ENCODE data around the gene DYNC2LI1.

The DYNC2LI1 gene

DNA sequence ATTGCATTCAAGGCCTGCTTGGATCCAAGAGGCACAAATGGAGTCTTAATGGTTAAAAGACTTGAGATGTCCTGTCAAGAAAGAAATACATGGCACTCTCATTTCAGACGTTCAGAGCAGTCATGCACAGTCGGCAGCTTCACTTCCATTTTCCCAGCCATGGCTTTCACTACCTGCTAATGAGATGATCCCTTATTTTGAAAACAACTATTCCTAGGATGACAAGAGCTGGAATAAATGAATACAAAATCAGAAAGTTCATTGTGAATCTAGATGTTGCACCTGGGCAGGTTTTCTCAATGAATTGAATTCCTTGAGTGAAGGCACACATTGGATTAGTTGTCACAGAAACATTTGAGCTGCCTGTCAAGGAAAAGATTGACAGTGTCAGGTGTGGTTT, 39.1 kb downstream of the DYNC2LI1 start:
- TF ChIP-seq GATA1 (IDR thresholded peaks at IDR 0.05; ENCODE audit: low read depth, low read length) (no peak), POLR2A (IDR thresholded peaks at IDR 0.05; ENCODE audit: low read length) (no peak)
- DNase-seq = no peak

DNA sequence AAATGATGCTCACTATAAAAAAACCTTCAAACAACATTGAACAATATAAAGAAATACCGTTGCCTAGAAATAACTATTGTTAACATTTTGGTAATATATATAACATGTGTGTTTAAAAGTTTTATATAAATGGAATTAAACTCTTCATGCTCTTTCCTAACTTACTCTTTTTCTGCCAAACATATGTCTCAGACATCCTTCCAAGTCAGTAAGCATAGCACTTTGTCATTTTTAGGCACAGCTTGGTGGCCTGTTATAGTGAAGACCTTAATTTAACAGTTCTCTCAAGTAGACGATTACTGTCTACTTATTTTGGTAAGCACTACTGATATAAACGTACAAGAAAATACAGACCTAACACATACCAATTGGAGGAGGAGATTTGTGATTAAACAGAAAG, 40.9 kb downstream of the DYNC2LI1 start:
- TF ChIP-seq POLR2A (IDR thresholded peaks at IDR 0.05; ENCODE audit: low read length) (no peak), GATA1 (IDR thresholded peaks at IDR 0.05; ENCODE audit: low read depth, low read length) (no peak)
- DNase-seq = no peak

DNA sequence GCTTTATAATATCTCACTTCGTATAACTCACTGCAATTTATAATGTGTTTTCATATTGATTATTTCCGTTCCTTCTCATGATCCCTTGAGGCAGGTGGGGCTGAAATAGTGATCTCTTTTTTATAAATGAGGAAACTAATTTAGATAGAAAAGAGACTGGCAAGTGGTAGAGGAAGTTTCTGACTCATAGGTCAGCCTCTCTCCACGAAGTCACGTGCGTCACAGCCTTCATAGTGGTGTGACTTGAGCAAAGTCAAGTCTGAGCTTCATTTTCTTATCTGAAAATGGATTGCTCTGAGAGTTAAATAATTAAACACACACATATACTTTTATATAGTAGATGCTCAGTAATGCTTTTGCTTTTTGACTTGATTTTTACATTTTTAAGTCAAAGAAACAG, 44.9 kb downstream of the DYNC2LI1 start:
- peak in 1 of 2 experiments; percentile 9 for DNase-seq
- no peak for TF ChIP-seq GATA1 (IDR thresholded peaks at IDR 0.05; ENCODE audit: low read depth, low read length)
- TF ChIP-seq POLR2A (IDR thresholded peaks at IDR 0.05; ENCODE audit: low read length) = no peak

DNA sequence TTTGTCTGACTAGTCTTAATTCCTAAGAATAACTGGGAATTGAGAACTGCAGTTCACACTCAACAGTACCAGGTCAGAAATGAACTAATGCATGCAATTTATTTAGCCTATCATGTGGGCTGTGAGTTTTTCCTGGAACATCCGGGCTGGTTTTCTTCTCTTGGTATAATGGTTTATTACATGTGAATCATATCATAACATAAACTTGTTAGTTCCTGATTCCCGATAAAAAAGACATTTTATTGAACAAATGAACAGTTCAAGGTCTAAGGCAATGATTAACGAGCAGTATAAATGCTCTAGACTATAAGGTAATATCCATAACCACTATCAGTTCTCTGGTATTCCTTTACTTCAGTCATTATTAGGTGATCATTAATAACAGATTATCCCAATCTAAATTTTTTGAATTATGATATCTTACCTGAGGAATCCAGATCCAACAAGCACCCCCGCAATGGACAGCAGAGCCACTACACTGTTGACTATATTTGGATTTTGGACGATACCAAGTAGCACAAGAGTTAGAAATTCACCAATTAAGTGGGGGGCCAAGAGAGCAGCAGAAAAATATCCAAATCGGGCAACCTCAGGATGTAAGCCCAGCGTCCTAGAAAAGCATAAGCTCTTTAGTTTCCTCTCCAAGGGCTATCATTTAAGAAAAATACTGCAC, 45.8 kb downstream of the DYNC2LI1 start:
- no peak for TF ChIP-seq POLR2A (IDR thresholded peaks at IDR 0.05; ENCODE audit: low read length)
- no peak for TF ChIP-seq GATA1 (IDR thresholded peaks at IDR 0.05; ENCODE audit: low read depth, low read length)
- no peak for DNase-seq

DNA sequence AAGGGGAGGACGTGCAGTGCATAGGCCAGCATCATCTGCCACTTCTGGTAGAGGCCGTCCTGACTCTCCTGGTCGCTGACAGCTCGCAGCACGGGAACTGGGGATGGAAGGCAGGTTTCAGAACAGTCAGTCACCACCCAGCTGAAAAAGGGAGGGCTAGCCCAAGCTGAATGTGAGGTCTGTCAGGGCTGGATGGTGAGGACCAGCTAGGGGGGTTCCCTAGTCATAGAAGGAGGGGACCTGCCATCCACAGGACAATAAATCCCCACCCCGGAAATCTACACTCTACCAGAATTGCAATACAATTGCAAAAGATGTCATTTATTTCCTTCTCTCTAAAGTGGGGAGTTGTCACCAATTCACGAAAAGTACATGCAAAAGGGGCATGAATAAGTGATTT, 49.0 kb downstream of the DYNC2LI1 start:
- TF ChIP-seq POLR2A (IDR thresholded peaks at IDR 0.05; ENCODE audit: low read length) (no peak), GATA1 (IDR thresholded peaks at IDR 0.05; ENCODE audit: low read depth, low read length) (no peak)
- DNase-seq = no peak

DNA sequence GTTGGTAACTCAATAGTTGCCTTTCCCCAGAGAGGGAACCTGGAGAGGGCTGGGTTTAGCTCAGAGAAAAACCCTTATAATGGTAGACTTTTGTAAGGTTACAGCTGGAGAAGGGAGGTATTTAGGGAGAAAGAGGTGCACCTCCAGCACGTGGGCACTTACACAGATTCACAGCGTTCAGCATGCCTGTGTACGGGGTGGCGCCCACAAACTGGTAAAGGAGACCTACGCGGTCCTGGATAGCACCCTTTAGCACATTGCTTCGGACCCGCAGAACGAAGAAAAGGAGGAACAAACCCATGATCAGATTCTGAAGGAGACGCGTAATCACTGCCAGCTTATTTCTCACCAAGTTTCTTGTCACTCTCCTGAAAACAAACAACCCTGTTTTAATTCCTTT, 49.9 kb downstream of the DYNC2LI1 start:
- no peak for TF ChIP-seq POLR2A (IDR thresholded peaks at IDR 0.05; ENCODE audit: low read length)
- no peak for TF ChIP-seq GATA1 (IDR thresholded peaks at IDR 0.05; ENCODE audit: low read depth, low read length)
- no peak for DNase-seq

DNA sequence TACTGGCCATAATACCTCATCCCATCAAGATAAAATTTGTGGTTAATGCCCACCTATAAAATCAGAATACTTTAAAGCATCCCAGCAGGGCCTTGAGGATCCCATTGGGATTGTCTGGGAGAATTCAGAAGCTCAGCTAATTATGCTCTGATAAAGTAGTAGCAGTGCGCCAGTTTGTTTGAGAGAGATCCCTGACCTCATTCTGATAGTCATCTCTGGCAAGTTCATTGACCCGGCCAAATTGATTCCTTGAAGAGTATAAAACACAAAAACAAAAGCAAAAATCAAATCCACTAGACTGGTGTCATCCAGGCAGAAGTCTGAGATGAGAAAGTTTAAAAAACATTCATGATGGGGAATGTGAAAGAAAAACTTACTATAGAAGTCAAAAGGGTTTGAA, 50.7 kb downstream of the DYNC2LI1 start:
- TF ChIP-seq GATA1 (IDR thresholded peaks at IDR 0.05; ENCODE audit: low read depth, low read length) = no peak
- TF ChIP-seq POLR2A (IDR thresholded peaks at IDR 0.05; ENCODE audit: low read length) = no peak
- DNase-seq = no peak

DNA sequence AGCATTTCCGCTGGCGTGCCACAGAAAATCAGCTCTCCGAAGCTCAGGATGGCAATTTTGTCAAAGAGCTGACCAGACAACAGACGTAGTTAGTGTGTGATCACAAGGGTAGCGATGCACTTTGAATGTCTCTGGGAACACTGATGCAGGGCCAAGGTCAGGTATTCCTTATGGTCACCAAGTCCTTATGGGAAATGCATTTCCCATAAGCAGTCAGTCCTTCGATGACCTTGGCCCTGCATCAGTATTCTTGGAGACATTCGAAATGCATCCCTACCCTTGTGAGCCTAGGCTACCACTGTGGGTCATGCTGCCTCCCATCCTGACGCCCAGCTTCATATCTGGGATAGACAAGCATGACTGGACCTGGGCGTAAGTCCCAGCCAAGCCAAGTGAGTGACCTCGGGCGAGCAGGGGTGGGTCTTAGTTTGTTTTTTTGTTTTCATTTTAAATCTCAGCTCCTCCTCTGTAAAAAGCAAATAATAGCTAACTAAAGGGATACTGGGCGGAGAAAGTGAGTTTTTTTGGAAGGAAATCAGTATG, 51.2 kb downstream of the DYNC2LI1 start:
- DNase-seq = no peak
- TF ChIP-seq GATA1 (IDR thresholded peaks at IDR 0.05; ENCODE audit: low read depth, low read length) (no peak), POLR2A (IDR thresholded peaks at IDR 0.05; ENCODE audit: low read length) (no peak)

DNA sequence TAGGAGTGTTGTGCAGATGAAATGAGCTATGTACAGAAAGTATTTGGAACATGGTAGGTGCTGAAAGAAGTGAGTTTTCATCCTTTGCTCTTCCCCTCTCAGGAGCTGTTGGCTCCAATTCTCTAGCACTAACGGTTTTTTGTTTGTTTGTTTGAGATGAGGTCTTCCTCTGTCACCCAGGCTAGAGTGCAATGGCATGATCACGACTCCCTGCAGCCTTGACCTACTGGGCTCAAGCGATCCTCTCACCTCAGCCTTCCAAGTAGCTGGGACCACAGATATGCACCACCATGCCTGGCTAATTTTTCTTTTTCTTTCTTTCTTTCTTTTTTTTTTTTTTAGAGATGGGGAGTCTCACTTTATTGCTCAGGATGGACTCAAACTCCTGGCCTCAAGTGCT, 52.0 kb downstream of the DYNC2LI1 start:
- DNase-seq = no peak
- TF ChIP-seq POLR2A (IDR thresholded peaks at IDR 0.05; ENCODE audit: low read length) = no peak
- no peak for TF ChIP-seq GATA1 (IDR thresholded peaks at IDR 0.05; ENCODE audit: low read depth, low read length)

DNA sequence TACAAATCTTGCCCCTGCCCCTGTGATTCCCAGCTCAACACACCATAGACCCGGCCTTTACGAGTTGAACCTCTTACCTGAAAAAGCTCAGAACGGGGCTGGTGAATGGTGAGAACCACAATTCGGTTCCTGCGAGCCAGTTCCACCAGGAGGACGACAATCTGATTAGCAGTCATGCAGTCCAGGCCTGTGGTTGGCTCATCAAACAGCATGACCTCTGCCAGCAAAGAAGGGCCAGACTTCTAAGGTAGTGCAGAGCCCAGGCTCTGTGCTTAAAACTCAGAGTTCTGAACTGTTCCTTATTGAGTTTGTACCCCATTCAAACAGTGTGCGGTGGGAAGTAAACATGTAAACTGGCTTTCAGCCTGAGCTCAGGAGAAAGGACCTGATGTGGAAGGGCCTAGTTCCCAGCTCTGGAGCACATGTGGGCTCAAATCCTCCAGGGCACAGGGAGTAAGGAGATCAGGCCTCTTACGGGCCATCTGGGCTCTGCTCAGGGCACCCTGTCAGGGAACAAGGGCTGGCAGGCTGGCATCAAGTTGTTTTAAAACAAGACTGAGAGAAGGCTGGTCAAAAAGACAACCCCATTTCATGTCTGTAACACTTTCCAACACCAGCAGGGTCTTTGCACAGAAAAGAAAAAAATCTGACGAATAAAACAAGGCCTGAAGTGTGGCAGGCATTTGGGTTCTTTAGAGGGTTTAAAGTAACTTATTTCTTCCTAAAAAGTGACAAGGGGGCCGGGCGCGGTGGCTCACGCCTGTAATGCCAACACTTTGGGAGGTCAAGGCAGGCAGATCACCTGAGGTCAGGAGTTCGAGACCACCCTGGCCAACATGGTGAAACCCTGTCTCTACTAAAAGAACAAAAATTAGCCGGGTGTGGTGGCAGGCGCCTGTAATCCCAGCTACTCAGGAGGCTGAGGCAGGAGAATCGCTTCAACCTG, 52.7 kb downstream of the DYNC2LI1 start:
- no peak for TF ChIP-seq POLR2A (IDR thresholded peaks at IDR 0.05; ENCODE audit: low read length)
- TF ChIP-seq GATA1 (IDR thresholded peaks at IDR 0.05; ENCODE audit: low read depth, low read length) = no peak
- DNase-seq = no peak

DNA sequence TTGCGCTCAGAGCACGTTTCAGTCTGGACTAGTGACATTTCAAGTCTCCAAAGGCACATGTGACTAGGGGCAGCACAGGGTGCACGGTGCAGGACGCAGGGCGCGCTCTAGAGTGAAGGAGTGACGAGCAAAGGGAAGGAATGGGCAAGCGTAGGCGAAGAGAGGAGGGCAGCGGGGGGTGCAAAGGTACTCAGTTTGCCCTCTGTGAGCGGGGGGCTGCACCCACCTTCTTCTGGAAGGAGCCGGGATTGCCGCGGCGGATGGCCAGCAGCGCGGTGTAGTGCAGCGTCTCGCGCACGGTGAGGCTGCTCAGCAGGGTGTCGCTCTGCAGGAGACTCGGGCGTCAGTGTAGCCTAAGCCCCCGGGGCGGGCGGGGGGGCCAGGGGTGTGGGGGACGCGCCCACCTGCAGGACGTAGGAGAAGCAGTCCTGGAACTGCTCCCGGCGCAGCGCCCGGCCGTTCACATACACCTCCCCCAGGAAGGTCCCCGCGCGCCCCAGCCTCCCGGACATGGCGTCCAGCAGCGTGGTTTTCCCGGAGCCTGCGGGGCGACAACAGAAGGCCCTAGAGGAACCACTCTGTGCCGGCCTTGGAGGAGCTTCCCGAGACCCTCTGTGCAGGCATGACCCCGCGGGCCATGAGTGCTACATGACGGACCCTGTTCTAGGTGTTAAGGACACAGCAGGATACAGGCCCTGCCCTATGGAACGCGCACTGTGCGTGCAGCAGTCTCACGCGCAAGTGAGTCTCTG, 57.9 kb downstream of the DYNC2LI1 start:
- DNase-seq = no peak
- TF ChIP-seq POLR2A (IDR thresholded peaks at IDR 0.05; ENCODE audit: low read length) = no peak
- no peak for TF ChIP-seq GATA1 (IDR thresholded peaks at IDR 0.05; ENCODE audit: low read depth, low read length)

DNA sequence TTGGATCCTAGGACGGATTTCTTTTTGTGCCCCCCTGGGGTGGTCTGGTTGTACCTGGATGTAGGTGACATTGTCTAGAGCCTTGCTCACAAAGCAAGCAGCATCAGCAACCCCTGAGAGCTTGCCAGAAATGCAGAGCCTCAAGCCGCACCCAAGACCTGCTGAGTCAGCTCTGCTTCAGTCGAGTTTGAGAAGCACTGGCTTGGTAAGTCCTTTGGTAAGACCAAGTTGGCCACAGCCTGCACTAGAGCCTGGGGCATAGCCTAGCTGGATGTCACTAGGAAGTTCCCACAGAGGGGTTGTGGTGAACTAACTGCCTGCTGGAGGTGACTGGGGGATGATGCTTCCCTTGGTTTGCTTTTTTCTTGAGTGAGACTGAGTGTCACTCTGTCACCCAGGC, 58.6 kb downstream of the DYNC2LI1 start:
- TF ChIP-seq POLR2A (IDR thresholded peaks at IDR 0.05; ENCODE audit: low read length) (no peak), GATA1 (IDR thresholded peaks at IDR 0.05; ENCODE audit: low read depth, low read length) (no peak)
- DNase-seq = peak in 1 of 2 experiments; percentile 7

DNA sequence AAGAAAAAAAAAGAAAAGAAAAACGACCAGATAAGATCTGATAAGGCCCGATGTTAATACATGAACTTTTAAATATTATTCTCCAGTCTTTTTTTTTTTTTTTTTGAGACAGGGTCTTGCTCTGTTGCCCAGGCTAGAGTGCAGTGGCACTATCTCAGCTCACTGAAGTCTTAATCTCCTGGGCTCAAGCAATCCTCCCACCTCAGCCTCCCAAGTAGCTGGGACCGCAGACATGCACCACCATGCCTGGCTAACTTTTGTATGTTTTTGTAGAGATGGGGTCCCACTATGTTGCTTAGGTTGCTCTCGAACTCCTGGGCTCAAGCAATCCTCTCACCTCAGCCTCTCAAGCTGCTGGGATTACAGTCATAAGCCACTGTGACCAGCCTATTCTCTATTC, 63.2 kb downstream of the DYNC2LI1 start:
- no peak for DNase-seq
- no peak for TF ChIP-seq POLR2A (IDR thresholded peaks at IDR 0.05; ENCODE audit: low read length)
- no peak for TF ChIP-seq GATA1 (IDR thresholded peaks at IDR 0.05; ENCODE audit: low read depth, low read length)

All from erythroblast (primary cell).